MCF 10A (cell line): ENCODE data around the gene LTF. TPM values are rescaled to one million over a fixed set of nuclear protein-coding genes. Genes with fewer than 3 reads are reported as not detected.

Experiments used
- BruUV-seq: library from RNA; stranded (reverse); fragments of 400-500 nt; replicated peaks from 2 replicates; lab custom pipeline; 2021; lab: Mats Ljungman, UMichigan
- CTCF ChIA-PET: fragments of 300-600 bp; sonication (Branson Sonifier 250); formaldehyde crosslinking; extraction: SDS; loops from one replicate; lab custom pipeline; 2021; ENCODE audit warnings: antibody characterized with exemption, inconsistent platforms; lab: Yijun Ruan, JAX
- POLR2A ChIA-PET: fragments of 300-600, 350-650 bp; sonication (Branson Sonifier 250); formaldehyde crosslinking; extraction: SDS; loops from one replicate; lab custom pipeline; 2020; ENCODE audit warnings: antibody characterized with exemption, inconsistent platforms; lab: Yijun Ruan, JAX
- DNase-seq: peaks from one replicate; pipeline ENCODE4 v3.0.0-alpha.2; 2018; ENCODE audit not compliant: unreplicated experiment
- H3K27ac Mint-ChIP-seq: one replicate; pipeline ENCODE4 v1.8.0; 2022; ENCODE audit warnings: mild to moderate bottlenecking, low read depth, mixed read lengths; ENCODE audit not compliant: unreplicated experiment
- H3K27me3 Mint-ChIP-seq: one replicate; pipeline ENCODE4 v1.8.0; 2022; ENCODE audit warnings: mixed read lengths; ENCODE audit not compliant: insufficient read depth, unreplicated experiment
- H3K36me3 Mint-ChIP-seq: one replicate; pipeline ENCODE4 v1.8.0; 2022; ENCODE audit warnings: mild to moderate bottlenecking, moderate library complexity, mixed read lengths; ENCODE audit not compliant: insufficient read depth, unreplicated experiment
- H3K4me1 Mint-ChIP-seq: one replicate; pipeline ENCODE4 v1.8.0; 2022; ENCODE audit warnings: mixed read lengths; ENCODE audit not compliant: insufficient read depth, unreplicated experiment
- H3K4me3 Mint-ChIP-seq: one replicate; pipeline ENCODE4 v1.8.0; 2022; ENCODE audit warnings: mild to moderate bottlenecking, moderate library complexity, mixed read lengths; ENCODE audit not compliant: unreplicated experiment
- H3K9me3 Mint-ChIP-seq: one replicate; pipeline ENCODE4 v1.8.0; 2022; ENCODE audit warnings: mixed read lengths; ENCODE audit not compliant: unreplicated experiment
- intact Hi-C: fragments of 100-400 bp; cut with micrococcal nuclease; formaldehyde crosslinking; loops from 2 replicates; pipeline ENCODE4 v1.14.1; 2022
- total RNA-seq: library from RNA; stranded (reverse); gene quantifications from 2 replicates; pipeline ENCODE4 v1.2.3, GENCODE V29; 2022
- TF ChIP-seq, protein P1 (sequence below): fragments of 200-600 bp; IDR thresholded peaks from one replicate; pipeline ENCODE4 v1.8.0; 2022; ENCODE audit warnings: antibody characterized with exemption, mild to moderate bottlenecking; ENCODE audit not compliant: unreplicated experiment

The LTF gene
- total RNA-seq, 1 experiment from 2014 or later: not detected

- ChIA-PET CTCF (interaction anchor here (0.6 kb wide), 1 partner anchor 947 kb away, joined by 3 read pairs; no protein-coding TSS in a partner anchor), POLR2A (interaction anchor here (1.3 to 1.9 kb wide), 2 partner anchors 37 to 45 kb away, joined by 5 read pairs; no protein-coding TSS in a partner anchor)
- Mint-ChIP-seq H3K4me1 (peaks cover 16% of the 10 kb centered on the region), H3K4me3 (no peak overlapping the region), H3K27me3 (no peaks in the 10 kb centered on the region), H3K9me3 (no peaks in the 10 kb centered on the region), H3K36me3 (no peaks in the 10 kb centered on the region), H3K27ac (no peak overlapping the region)
- TF ChIP-seq, protein P1, sequence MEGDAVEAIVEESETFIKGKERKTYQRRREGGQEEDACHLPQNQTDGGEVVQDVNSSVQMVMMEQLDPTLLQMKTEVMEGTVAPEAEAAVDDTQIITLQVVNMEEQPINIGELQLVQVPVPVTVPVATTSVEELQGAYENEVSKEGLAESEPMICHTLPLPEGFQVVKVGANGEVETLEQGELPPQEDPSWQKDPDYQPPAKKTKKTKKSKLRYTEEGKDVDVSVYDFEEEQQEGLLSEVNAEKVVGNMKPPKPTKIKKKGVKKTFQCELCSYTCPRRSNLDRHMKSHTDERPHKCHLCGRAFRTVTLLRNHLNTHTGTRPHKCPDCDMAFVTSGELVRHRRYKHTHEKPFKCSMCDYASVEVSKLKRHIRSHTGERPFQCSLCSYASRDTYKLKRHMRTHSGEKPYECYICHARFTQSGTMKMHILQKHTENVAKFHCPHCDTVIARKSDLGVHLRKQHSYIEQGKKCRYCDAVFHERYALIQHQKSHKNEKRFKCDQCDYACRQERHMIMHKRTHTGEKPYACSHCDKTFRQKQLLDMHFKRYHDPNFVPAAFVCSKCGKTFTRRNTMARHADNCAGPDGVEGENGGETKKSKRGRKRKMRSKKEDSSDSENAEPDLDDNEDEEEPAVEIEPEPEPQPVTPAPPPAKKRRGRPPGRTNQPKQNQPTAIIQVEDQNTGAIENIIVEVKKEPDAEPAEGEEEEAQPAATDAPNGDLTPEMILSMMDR: no peak
- BruUV-seq: no TSS peak
- intact Hi-C loops: loop anchor here (2.0 kb wide), 1 partner anchor 45 kb away; no protein-coding TSS in a partner anchor
- peak; percentile 97 for DNase-seq
These were observed 41.1 kb downstream of the LTF start for GRCh38 chr3:46423588-46423987.

DNA sequence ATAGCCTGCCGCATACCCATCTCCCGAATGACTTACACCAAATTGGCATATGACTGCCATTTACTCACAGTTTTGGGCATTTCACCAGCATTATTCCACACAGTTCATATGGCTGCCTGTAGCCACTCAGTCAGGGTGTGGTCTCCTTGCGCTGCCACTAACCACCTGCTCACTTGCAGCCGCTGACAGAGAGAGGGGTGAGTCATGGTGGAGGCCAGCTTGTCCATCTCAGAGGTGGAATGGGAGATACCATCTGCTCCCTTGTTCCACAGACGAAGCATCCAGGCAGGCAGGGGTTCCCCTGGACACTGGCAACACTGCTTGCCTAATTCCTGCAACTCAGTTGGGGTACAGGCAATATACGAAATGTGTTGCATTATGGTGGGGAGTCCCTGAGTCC, 42.1 kb downstream of the LTF start:
- ChIA-PET POLR2A (interaction anchor here (0.6 to 1.6 kb wide), 5 partner anchors 11 to 1245 kb away, joined by 3 to 5 read pairs (median 4); no protein-coding TSS in a partner anchor), CTCF (no interaction called here)
- intact Hi-C loops: loop anchor here (2.0 kb wide), 1 partner anchor 44 kb away; no protein-coding TSS in a partner anchor
- H3K9me3 Mint-ChIP-seq: no peaks in the 10 kb centered on the region
- no peaks in the 10 kb centered on the region for H3K36me3 Mint-ChIP-seq
- H3K4me1 Mint-ChIP-seq: peaks cover 16% of the 10 kb centered on the region
- DNase-seq: peak; percentile 92
- H3K27ac Mint-ChIP-seq: peak overlapping the region; percentile 14
- TF ChIP-seq, protein P1: no peak
- no TSS peak for BruUV-seq
- H3K4me3 Mint-ChIP-seq: no peak overlapping the region
- H3K27me3 Mint-ChIP-seq: no peaks in the 10 kb centered on the region

GRCh38 chr3:46420931-46421330, 43.8 kb downstream of the LTF start:
- TF ChIP-seq, protein P1: no peak
- intact Hi-C loops: no loop called here
- Mint-ChIP-seq H3K9me3 (no peaks in the 10 kb centered on the region), H3K27ac (no peak overlapping the region), H3K27me3 (no peaks in the 10 kb centered on the region), H3K4me3 (no peak overlapping the region), H3K36me3 (no peaks in the 10 kb centered on the region), H3K4me1 (peaks cover 16% of the 10 kb centered on the region)
- CTCF ChIA-PET: interaction anchor here (0.6 kb wide), 1 partner anchor 13 kb away, joined by 4 read pairs; no protein-coding TSS in a partner anchor
- no TSS peak for BruUV-seq
- DNase-seq: no peak
- POLR2A ChIA-PET: no interaction called here

DNA sequence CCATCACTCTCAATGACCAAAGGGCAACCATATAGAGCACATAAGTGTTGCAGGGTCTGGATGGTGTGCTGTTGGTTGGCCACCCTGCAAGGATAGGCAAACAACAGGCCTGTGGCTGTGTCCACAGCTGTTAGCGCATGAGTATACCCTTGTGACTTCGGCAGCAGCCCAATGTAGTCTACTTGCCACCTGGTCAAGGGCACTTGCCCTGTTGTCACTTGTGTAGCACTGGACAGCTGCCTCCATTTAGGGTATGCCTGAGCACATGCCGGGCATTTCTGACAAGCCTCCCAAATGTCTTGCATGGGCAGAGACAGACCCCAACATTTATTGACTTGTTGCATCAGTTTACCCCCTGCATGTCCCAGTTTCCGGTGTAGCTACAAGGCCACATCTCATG, 44.9 kb downstream of the LTF start:
- CTCF ChIA-PET: no interaction called here

More for the DNA sequence above, 44.9 kb downstream of the LTF start:
- H3K9me3 Mint-ChIP-seq: no peaks in the 10 kb centered on the region
- H3K4me1 Mint-ChIP-seq: peaks cover 16% of the 10 kb centered on the region
- TF ChIP-seq, protein P1: no peak
- no peak for DNase-seq
- no peak overlapping the region for H3K4me3 Mint-ChIP-seq
- POLR2A ChIA-PET: no interaction called here
- no peaks in the 10 kb centered on the region for H3K27me3 Mint-ChIP-seq
- no TSS peak for BruUV-seq
- no peak overlapping the region for H3K27ac Mint-ChIP-seq
- H3K36me3 Mint-ChIP-seq: no peaks in the 10 kb centered on the region
- intact Hi-C loops: no loop called here
